ENCODE results near the gene ADARB1.

The ADARB1 gene

DNA sequence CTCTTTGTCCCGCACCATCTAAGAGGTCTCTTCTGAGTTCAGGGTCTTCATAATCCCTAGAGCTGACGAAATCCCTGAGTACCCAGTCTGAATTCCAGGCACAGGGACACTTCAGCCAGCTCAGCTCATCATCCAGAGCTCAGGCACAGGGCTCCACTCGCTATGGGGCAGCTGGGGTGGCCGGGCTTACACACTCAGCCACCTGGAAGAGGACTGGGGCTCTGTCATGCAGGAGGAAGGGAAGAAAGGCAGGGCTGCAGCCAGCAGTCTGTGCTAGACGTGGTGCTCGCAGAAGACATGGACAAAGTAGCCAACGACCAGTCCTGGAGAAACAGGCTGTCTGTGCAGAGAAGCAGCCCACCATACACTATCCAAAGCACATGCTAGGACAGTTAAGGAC lies 124.8 kb downstream of the ADARB1 start:
- no peak overlapping the region for H3K4me3 ChIP-seq (ENCODE audit: low read length)
- H3K27me3 ChIP-seq (ENCODE audit: insufficient read depth, low read length), result no peaks in the 10 kb centered on the region
- H3K36me3 ChIP-seq (ENCODE audit: insufficient read depth, low read length), result no peaks in the 10 kb centered on the region
- no peak overlapping the region for H2AFZ ChIP-seq (ENCODE audit: low read depth, low read length)
- no peaks in the 10 kb centered on the region for H3K4me1 ChIP-seq (ENCODE audit: insufficient read depth, low read length)
- no peaks in the 10 kb centered on the region for H3K9me3 ChIP-seq (ENCODE audit: low read length)

DNA sequence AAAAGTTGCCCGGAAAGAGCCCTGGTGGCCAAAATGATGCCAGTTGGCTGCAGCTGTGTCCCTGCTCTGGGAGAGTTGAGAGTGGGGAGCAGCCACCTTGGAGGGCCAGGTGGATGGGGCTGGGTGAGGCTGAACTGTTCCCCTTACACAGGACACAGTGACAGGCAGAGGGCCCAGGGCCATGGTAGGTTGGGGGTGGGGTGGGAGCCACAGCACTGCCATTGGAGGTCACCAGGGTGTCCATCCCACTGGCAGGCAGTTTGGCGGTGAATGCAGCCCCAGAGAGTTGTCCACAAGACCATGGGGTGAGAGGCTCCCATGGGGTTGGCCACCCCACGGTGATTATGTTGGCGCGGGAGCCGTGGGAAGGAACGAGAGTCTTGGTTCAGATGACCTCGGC lies 125.7 kb downstream of the ADARB1 start:
- no peak overlapping the region for H2AFZ ChIP-seq (ENCODE audit: low read depth, low read length)
- no peak overlapping the region for H3K4me3 ChIP-seq (ENCODE audit: low read length)
- no peaks in the 10 kb centered on the region for H3K36me3 ChIP-seq (ENCODE audit: insufficient read depth, low read length)
- no peaks in the 10 kb centered on the region for H3K27me3 ChIP-seq (ENCODE audit: insufficient read depth, low read length)
- no peaks in the 10 kb centered on the region for H3K4me1 ChIP-seq (ENCODE audit: insufficient read depth, low read length)
- no peaks in the 10 kb centered on the region for H3K9me3 ChIP-seq (ENCODE audit: low read length)

GRCh38 chr21:45200581-45201296 lies 126.4 kb downstream of the ADARB1 start:
- Histone ChIP-seq H3K36me3 (ENCODE audit: insufficient read depth, low read length) (no peaks in the 10 kb centered on the region), H3K27me3 (ENCODE audit: insufficient read depth, low read length) (no peaks in the 10 kb centered on the region), H2AFZ (ENCODE audit: low read depth, low read length) (no peak overlapping the region), H3K4me3 (ENCODE audit: low read length) (no peak overlapping the region), H3K9me3 (ENCODE audit: low read length) (no peaks in the 10 kb centered on the region), H3K4me1 (ENCODE audit: insufficient read depth, low read length) (no peaks in the 10 kb centered on the region)

- Histone ChIP-seq H3K27me3 (ENCODE audit: insufficient read depth, low read length) (no peaks in the 10 kb centered on the region), H3K36me3 (ENCODE audit: insufficient read depth, low read length) (no peaks in the 10 kb centered on the region), H3K4me1 (ENCODE audit: insufficient read depth, low read length) (no peaks in the 10 kb centered on the region), H3K4me3 (ENCODE audit: low read length) (no peak overlapping the region), H3K9me3 (ENCODE audit: low read length) (no peaks in the 10 kb centered on the region), H2AFZ (ENCODE audit: low read depth, low read length) (no peak overlapping the region)
These were observed 128.0 kb downstream of the ADARB1 start for GRCh38 chr21:45202344-45202743.

- H2AFZ ChIP-seq (ENCODE audit: low read depth, low read length), result no peak overlapping the region
- H3K9me3 ChIP-seq (ENCODE audit: low read length), result no peaks in the 10 kb centered on the region
- no peaks in the 10 kb centered on the region for H3K4me1 ChIP-seq (ENCODE audit: insufficient read depth, low read length)
- H3K4me3 ChIP-seq (ENCODE audit: low read length), result no peak overlapping the region
- H3K36me3 ChIP-seq (ENCODE audit: insufficient read depth, low read length), result no peaks in the 10 kb centered on the region
- H3K27me3 ChIP-seq (ENCODE audit: insufficient read depth, low read length), result no peaks in the 10 kb centered on the region
These were observed 128.5 kb downstream of the ADARB1 start for GRCh38 chr21:45202889-45203288.

GRCh38 chr21:45203983-45204382 lies 129.6 kb downstream of the ADARB1 start:
- Histone ChIP-seq H2AFZ (ENCODE audit: low read depth, low read length) (no peak overlapping the region), H3K4me3 (ENCODE audit: low read length) (no peak overlapping the region), H3K4me1 (ENCODE audit: insufficient read depth, low read length) (no peaks in the 10 kb centered on the region), H3K27me3 (ENCODE audit: insufficient read depth, low read length) (no peaks in the 10 kb centered on the region), H3K9me3 (ENCODE audit: low read length) (no peaks in the 10 kb centered on the region), H3K36me3 (ENCODE audit: insufficient read depth, low read length) (no peaks in the 10 kb centered on the region)

DNA sequence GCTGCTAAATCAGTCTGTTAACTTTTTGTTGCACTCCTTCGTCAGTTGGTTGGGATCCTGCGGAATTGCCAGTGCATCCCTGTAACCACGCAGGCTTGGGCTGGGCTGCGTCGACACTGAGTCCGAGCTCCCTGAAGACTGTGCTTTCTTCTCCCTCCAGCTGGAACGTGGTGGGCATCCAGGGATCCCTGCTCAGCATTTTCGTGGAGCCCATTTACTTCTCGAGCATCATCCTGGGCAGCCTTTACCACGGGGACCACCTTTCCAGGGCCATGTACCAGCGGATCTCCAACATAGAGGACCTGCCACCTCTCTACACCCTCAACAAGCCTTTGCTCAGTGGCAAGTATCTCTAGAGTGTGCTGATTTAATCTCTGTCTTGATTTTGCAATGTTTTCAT lies 130.0 kb downstream of the ADARB1 start:
- Histone ChIP-seq H2AFZ (ENCODE audit: low read depth, low read length) (no peak overlapping the region), H3K4me1 (ENCODE audit: insufficient read depth, low read length) (no peaks in the 10 kb centered on the region), H3K4me3 (ENCODE audit: low read length) (no peak overlapping the region), H3K27me3 (ENCODE audit: insufficient read depth, low read length) (no peaks in the 10 kb centered on the region), H3K36me3 (ENCODE audit: insufficient read depth, low read length) (no peaks in the 10 kb centered on the region), H3K9me3 (ENCODE audit: low read length) (no peaks in the 10 kb centered on the region)

GRCh38 chr21:45207839-45208626 lies 133.7 kb downstream of the ADARB1 start:
- no peak overlapping the region for H2AFZ ChIP-seq (ENCODE audit: low read depth, low read length)
- no peaks in the 10 kb centered on the region for H3K27me3 ChIP-seq (ENCODE audit: insufficient read depth, low read length)
- H3K9me3 ChIP-seq (ENCODE audit: low read length), result no peaks in the 10 kb centered on the region
- no peaks in the 10 kb centered on the region for H3K36me3 ChIP-seq (ENCODE audit: insufficient read depth, low read length)
- H3K4me3 ChIP-seq (ENCODE audit: low read length), result no peak overlapping the region
- H3K4me1 ChIP-seq (ENCODE audit: insufficient read depth, low read length), result no peaks in the 10 kb centered on the region

DNA sequence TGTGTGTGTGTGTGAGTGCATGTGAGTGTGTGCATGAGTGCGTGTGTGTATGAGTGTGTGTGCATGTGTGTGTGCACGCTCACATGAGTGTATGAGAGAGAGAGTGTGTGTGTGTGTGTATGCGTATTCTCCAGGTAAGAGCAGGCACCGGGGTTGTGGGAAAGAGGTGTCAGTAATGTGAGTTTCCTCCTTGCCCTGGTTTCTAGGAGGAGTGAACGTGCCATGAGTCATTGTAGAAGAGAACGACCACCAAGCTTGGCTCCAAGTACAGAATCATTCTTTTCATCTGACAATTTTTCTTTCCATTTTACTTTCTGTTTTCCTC lies 134.2 kb downstream of the ADARB1 start:
- Histone ChIP-seq H3K36me3 (ENCODE audit: insufficient read depth, low read length) (no peaks in the 10 kb centered on the region), H3K4me3 (ENCODE audit: low read length) (no peak overlapping the region), H3K27me3 (ENCODE audit: insufficient read depth, low read length) (no peaks in the 10 kb centered on the region), H2AFZ (ENCODE audit: low read depth, low read length) (no peak overlapping the region), H3K4me1 (ENCODE audit: insufficient read depth, low read length) (no peaks in the 10 kb centered on the region), H3K9me3 (ENCODE audit: low read length) (no peaks in the 10 kb centered on the region)

DNA sequence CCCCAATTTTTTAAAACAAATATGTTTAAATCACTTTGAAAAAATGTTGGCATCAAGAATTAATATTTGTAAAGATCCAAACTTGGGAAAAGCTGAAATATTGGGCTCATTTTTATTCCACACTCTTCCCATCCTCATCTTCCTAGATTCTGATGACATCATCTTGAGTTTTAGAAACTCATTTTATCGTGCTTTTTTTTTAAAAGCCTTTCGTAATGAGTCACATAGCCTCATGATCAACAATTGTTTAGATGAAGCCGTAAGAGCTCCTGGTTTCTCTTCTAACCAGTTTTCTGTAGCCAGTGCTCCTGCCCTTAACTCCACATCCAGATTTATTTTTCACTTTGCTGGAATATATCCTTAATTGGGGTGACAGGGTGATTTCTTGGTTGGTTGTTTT lies 134.7 kb downstream of the ADARB1 start:
- no peaks in the 10 kb centered on the region for H3K27me3 ChIP-seq (ENCODE audit: insufficient read depth, low read length)
- no peak overlapping the region for H3K4me3 ChIP-seq (ENCODE audit: low read length)
- no peaks in the 10 kb centered on the region for H3K9me3 ChIP-seq (ENCODE audit: low read length)
- H3K36me3 ChIP-seq (ENCODE audit: insufficient read depth, low read length), result no peaks in the 10 kb centered on the region
- H3K4me1 ChIP-seq (ENCODE audit: insufficient read depth, low read length), result no peaks in the 10 kb centered on the region
- no peak overlapping the region for H2AFZ ChIP-seq (ENCODE audit: low read depth, low read length)

GRCh38 chr21:45209685-45210284 lies 135.4 kb downstream of the ADARB1 start:
- Histone ChIP-seq H3K36me3 (ENCODE audit: insufficient read depth, low read length) (no peaks in the 10 kb centered on the region), H3K27me3 (ENCODE audit: insufficient read depth, low read length) (no peaks in the 10 kb centered on the region), H3K9me3 (ENCODE audit: low read length) (no peaks in the 10 kb centered on the region), H3K4me1 (ENCODE audit: insufficient read depth, low read length) (no peaks in the 10 kb centered on the region), H2AFZ (ENCODE audit: low read depth, low read length) (no peak overlapping the region), H3K4me3 (ENCODE audit: low read length) (no peak overlapping the region)

DNA sequence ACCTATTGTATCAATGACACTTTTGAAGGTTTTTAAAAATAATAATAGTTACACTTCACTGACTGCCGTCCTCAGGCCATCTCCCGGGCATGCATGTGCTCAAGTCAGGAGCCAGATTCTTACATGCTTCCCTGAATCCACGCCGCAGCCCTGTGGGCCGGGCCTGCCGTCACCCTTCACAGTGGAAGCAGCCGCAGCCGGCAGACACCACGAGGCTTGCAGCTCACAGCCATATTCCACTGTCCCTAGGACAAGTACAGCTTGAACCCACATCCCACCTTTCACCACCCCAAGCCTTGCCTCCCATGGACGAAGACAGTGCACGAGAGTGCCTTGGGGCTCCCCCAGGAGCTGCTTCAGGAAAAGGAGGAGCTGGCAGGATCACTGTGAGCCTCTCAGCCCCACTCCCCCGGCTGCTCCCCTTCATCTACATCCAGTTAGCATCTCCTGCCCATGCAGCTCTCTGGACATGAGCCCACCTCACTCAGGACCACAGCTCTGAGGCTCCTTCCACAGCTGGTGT lies 136.1 kb downstream of the ADARB1 start:
- Histone ChIP-seq H3K9me3 (ENCODE audit: low read length) (no peaks in the 10 kb centered on the region), H3K36me3 (ENCODE audit: insufficient read depth, low read length) (no peaks in the 10 kb centered on the region), H2AFZ (ENCODE audit: low read depth, low read length) (no peak overlapping the region), H3K4me3 (ENCODE audit: low read length) (no peak overlapping the region), H3K27me3 (ENCODE audit: insufficient read depth, low read length) (no peaks in the 10 kb centered on the region), H3K4me1 (ENCODE audit: insufficient read depth, low read length) (no peaks in the 10 kb centered on the region)

- no peaks in the 10 kb centered on the region for H3K36me3 ChIP-seq (ENCODE audit: insufficient read depth, low read length)
- H3K27me3 ChIP-seq (ENCODE audit: insufficient read depth, low read length), result no peaks in the 10 kb centered on the region
- H3K4me1 ChIP-seq (ENCODE audit: insufficient read depth, low read length), result no peaks in the 10 kb centered on the region
- no peak overlapping the region for H3K4me3 ChIP-seq (ENCODE audit: low read length)
- no peaks in the 10 kb centered on the region for H3K9me3 ChIP-seq (ENCODE audit: low read length)
- H2AFZ ChIP-seq (ENCODE audit: low read depth, low read length), result no peak overlapping the region
These were observed 137.3 kb downstream of the ADARB1 start for GRCh38 chr21:45211661-45212060.
